HepG2 (cell line): Measurements from ENCODE around the gene SYPL2. TPM values are rescaled to one million over a fixed set of nuclear protein-coding genes. Genes with fewer than 3 reads are reported as not detected.

Source experiments
- EHMT2 ChIP-seq: fragments of 200-600 bp; sonication (generic); IDR thresholded peaks from 2 replicates; pipeline ENCODE4 v1.7.0; 2017; ENCODE audit warnings: antibody characterized with exemption, low read depth, low read length, borderline replicate concordance
- HNF4G ChIP-seq, 2 experiments: sonication (generic) in 1 of 2; formaldehyde crosslinking in 1 of 2; IDR thresholded peaks; 2 replicates each; pipeline versions ENCODE4 v1.4.0 to v1.6.1; 2011 to 2020; ENCODE audit warnings: borderline replicate concordance in 2 of 2, low read depth in 2 of 2, mild to moderate bottlenecking in 2 of 2, low read length in 1 of 2, missing genetic modification reagents in 1 of 2, moderate library complexity in 1 of 2
- HOXA5 ChIP-seq: sonication (generic); formaldehyde crosslinking; IDR thresholded peaks from 2 replicates; pipeline ENCODE4 v1.4.0; 2020; ENCODE audit warnings: missing genetic modification reagents
- PAX8 ChIP-seq: sonication (generic); formaldehyde crosslinking; IDR thresholded peaks from 2 replicates; pipeline ENCODE4 v1.8.0; 2022; ENCODE audit warnings: mild to moderate bottlenecking, missing genetic modification reagents, borderline replicate concordance
- SAP130 ChIP-seq: IDR thresholded peaks from 2 replicates; pipeline ENCODE4 v1.6.1; 2016; ENCODE audit warnings: low read depth
- YEATS4 ChIP-seq: sonication (generic); formaldehyde crosslinking; IDR thresholded peaks from 2 replicates; pipeline ENCODE4 v1.4.0; 2020; ENCODE audit warnings: missing genetic modification reagents, borderline replicate concordance
- ZFX ChIP-seq: sonication (generic); formaldehyde crosslinking; IDR thresholded peaks from 2 replicates; pipeline ENCODE4 v1.4.0; 2020; ENCODE audit warnings: mild to moderate bottlenecking, low read depth, missing genetic modification reagents, moderate library complexity
- ZNF510 ChIP-seq: sonication (generic); formaldehyde crosslinking; IDR thresholded peaks from 2 replicates; pipeline ENCODE4 v1.4.0; 2020; ENCODE audit warnings: low read depth, mild to moderate bottlenecking, missing genetic modification reagents
- ZSCAN22 ChIP-seq: sonication (generic); formaldehyde crosslinking; IDR thresholded peaks from 2 replicates; pipeline ENCODE4 v1.4.0; 2020; ENCODE audit warnings: mild to moderate bottlenecking, missing genetic modification reagents
- polyA plus RNA-seq, 8 experiments: library from polyadenylated mRNA; depleted of rRNA in 3 of 8; stranded (reverse) in 7 of 8; unstranded in 1 of 8; fragments of >200 nt; fragmentation: Illumina TruSeq in 4 of 8; extraction: Trizol in 4 of 8; gene quantifications; 2 replicates each; pipeline versions ENCODE4 v1.2.1 to v1.2.3, GENCODE V29; 2011 to 2016; ENCODE audit warnings: low read depth in 4 of 8, missing spikeins in 1 of 8, mixed read lengths in 1 of 8; ENCODE audit not compliant: insufficient read depth in 1 of 8
- total RNA-seq, 5 experiments: library from RNA; depleted of rRNA; stranded (reverse); fragments of >200 nt; fragmentation: Illumina TruSeq; extraction: Trizol; gene quantifications; 2 replicates each; pipeline ENCODE4 v1.2.3, GENCODE V29; 2016; ENCODE audit warnings: low read depth in 1 of 5
- TF ChIP-seq, protein P1 (sequence below): sonication (generic); formaldehyde crosslinking; IDR thresholded peaks from 2 replicates; pipeline ENCODE4 v1.8.1; 2022; ENCODE audit warnings: low read depth, mild to moderate bottlenecking, missing genetic modification reagents
- TF ChIP-seq, protein P2 (sequence below), 2 experiments: sonication (generic) in 1 of 2; formaldehyde crosslinking in 1 of 2; IDR thresholded peaks; 2 replicates each; pipeline versions ENCODE4 v1.4.0 to v1.6.1; 2016 to 2020; ENCODE audit warnings: borderline replicate concordance in 1 of 2, low read depth in 1 of 2, mild to moderate bottlenecking in 1 of 2, missing genetic modification reagents in 1 of 2
- TF ChIP-seq, protein P3 (sequence below), 2 experiments: sonication (generic) in 1 of 2; formaldehyde crosslinking in 1 of 2; IDR thresholded peaks; 2 replicates each; pipeline versions ENCODE4 v1.6.1 to v1.9.0; 2014 to 2022; ENCODE audit warnings: antibody characterized with exemption in 1 of 2, borderline replicate concordance in 1 of 2, inconsistent platforms in 1 of 2, low read depth in 1 of 2, missing genetic modification reagents in 1 of 2

The SYPL2 gene
- total and polyA plus RNA-seq, 2 of the 13 experiments (the other 11 are each of a cell fraction or from before 2014, with no cell fraction given): 0.17 to 0.24 TPM

GRCh38 chr1:109466452-109467300, at the start of gene SYPL2 (continued):
- peak; percentile 25; the same call in 1 of the 2 replicates for TF ChIP-seq HNF4G (IDR thresholded peaks at IDR 0.05; ENCODE audit: borderline replicate concordance, low read depth, low read length)
- TF ChIP-seq HNF4G (CRISPR knock-in tag; IDR thresholded peaks at IDR 0.05; ENCODE audit: borderline replicate concordance, low read depth): no peak
- 0 out of 2 replicates have a peak, but pooled peaks have one; percentile 32 for TF ChIP-seq ZSCAN22 (CRISPR knock-in tag)
- TF ChIP-seq SAP130: peak; percentile 37; the same call in 1 of the 2 replicates
- TF ChIP-seq YEATS4: peak; percentile 44; the same call in 1 of the 2 replicates
- TF ChIP-seq, protein P1, sequence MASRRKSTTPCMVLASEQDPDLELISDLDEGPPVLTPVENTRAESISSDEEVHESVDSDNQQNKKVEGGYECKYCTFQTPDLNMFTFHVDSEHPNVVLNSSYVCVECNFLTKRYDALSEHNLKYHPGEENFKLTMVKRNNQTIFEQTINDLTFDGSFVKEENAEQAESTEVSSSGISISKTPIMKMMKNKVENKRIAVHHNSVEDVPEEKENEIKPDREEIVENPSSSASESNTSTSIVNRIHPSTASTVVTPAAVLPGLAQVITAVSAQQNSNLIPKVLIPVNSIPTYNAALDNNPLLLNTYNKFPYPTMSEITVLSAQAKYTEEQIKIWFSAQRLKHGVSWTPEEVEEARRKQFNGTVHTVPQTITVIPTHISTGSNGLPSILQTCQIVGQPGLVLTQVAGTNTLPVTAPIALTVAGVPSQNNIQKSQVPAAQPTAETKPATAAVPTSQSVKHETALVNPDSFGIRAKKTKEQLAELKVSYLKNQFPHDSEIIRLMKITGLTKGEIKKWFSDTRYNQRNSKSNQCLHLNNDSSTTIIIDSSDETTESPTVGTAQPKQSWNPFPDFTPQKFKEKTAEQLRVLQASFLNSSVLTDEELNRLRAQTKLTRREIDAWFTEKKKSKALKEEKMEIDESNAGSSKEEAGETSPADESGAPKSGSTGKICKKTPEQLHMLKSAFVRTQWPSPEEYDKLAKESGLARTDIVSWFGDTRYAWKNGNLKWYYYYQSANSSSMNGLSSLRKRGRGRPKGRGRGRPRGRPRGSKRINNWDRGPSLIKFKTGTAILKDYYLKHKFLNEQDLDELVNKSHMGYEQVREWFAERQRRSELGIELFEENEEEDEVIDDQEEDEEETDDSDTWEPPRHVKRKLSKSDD (CRISPR knock-in tag): no peak
- TF ChIP-seq PAX8 (CRISPR knock-in tag): no peak
- no peak for TF ChIP-seq HOXA5 (CRISPR knock-in tag)
- TF ChIP-seq ZNF510 (CRISPR knock-in tag): 0 out of 2 replicates have a peak, but pooled peaks have one; percentile 66
- TF ChIP-seq, protein P2, sequence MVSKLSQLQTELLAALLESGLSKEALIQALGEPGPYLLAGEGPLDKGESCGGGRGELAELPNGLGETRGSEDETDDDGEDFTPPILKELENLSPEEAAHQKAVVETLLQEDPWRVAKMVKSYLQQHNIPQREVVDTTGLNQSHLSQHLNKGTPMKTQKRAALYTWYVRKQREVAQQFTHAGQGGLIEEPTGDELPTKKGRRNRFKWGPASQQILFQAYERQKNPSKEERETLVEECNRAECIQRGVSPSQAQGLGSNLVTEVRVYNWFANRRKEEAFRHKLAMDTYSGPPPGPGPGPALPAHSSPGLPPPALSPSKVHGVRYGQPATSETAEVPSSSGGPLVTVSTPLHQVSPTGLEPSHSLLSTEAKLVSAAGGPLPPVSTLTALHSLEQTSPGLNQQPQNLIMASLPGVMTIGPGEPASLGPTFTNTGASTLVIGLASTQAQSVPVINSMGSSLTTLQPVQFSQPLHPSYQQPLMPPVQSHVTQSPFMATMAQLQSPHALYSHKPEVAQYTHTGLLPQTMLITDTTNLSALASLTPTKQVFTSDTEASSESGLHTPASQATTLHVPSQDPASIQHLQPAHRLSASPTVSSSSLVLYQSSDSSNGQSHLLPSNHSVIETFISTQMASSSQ (IDR thresholded peaks at IDR 0.05; ENCODE audit: low read depth): no peak
- TF ChIP-seq, protein P2 (CRISPR knock-in tag; IDR thresholded peaks at IDR 0.05; ENCODE audit: borderline replicate concordance): 0 out of 2 replicates have a peak, but pooled peaks have one; percentile 34
- TF ChIP-seq, protein P3, sequence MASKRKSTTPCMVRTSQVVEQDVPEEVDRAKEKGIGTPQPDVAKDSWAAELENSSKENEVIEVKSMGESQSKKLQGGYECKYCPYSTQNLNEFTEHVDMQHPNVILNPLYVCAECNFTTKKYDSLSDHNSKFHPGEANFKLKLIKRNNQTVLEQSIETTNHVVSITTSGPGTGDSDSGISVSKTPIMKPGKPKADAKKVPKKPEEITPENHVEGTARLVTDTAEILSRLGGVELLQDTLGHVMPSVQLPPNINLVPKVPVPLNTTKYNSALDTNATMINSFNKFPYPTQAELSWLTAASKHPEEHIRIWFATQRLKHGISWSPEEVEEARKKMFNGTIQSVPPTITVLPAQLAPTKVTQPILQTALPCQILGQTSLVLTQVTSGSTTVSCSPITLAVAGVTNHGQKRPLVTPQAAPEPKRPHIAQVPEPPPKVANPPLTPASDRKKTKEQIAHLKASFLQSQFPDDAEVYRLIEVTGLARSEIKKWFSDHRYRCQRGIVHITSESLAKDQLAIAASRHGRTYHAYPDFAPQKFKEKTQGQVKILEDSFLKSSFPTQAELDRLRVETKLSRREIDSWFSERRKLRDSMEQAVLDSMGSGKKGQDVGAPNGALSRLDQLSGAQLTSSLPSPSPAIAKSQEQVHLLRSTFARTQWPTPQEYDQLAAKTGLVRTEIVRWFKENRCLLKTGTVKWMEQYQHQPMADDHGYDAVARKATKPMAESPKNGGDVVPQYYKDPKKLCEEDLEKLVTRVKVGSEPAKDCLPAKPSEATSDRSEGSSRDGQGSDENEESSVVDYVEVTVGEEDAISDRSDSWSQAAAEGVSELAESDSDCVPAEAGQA (IDR thresholded peaks at IDR 0.05; ENCODE audit: low read depth): 0 out of 2 replicates have a peak, but pooled peaks have one; percentile 37
- TF ChIP-seq, protein P3 (CRISPR knock-in tag; IDR thresholded peaks at IDR 0.05; ENCODE audit: borderline replicate concordance): no peak
- TF ChIP-seq ZFX (CRISPR knock-in tag): peak; percentile 29
- no peak for TF ChIP-seq EHMT2
